ENCODE results near the gene PRAC1.

The PRAC1 gene

DNA sequence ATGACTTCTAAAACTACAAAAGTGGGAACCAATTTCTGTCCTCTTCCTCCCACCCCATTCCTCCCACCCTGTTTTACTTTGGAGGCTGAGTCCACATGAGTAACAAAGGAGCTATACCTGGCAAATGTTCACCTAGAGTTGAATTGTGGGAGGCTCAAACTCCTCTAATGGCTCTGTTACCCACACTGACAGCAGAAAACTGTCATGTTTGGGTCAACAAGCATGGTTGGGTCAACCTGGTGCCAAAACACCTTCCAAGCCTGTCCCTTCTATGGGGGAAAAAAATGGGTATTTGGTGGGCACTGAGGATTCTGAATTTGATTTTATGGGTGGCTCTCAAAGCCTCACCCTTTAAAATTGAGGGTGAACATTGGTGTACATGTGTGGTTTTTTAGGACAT lies 18.2 kb upstream of the PRAC1 start:
- Histone ChIP-seq H3K4me3 (ENCODE audit: low read length) (no peak overlapping the region), H3K4me1 (ENCODE audit: control insufficient read depth, insufficient read depth, low read length) (no peaks in the 10 kb centered on the region), H3K9ac (ENCODE audit: low read depth, low read length) (no peak overlapping the region), H3K36me3 (ENCODE audit: insufficient read depth, low read length) (no peaks in the 10 kb centered on the region), H3K27me3 (ENCODE audit: control insufficient read depth, insufficient read depth, low read length) (peaks cover 94% of the 10 kb centered on the region), H3K4me2 (ENCODE audit: low read length) (no peak overlapping the region), H3K9me3 (replicated peaks; ENCODE audit: low read length) (no peaks in the 10 kb centered on the region)

DNA sequence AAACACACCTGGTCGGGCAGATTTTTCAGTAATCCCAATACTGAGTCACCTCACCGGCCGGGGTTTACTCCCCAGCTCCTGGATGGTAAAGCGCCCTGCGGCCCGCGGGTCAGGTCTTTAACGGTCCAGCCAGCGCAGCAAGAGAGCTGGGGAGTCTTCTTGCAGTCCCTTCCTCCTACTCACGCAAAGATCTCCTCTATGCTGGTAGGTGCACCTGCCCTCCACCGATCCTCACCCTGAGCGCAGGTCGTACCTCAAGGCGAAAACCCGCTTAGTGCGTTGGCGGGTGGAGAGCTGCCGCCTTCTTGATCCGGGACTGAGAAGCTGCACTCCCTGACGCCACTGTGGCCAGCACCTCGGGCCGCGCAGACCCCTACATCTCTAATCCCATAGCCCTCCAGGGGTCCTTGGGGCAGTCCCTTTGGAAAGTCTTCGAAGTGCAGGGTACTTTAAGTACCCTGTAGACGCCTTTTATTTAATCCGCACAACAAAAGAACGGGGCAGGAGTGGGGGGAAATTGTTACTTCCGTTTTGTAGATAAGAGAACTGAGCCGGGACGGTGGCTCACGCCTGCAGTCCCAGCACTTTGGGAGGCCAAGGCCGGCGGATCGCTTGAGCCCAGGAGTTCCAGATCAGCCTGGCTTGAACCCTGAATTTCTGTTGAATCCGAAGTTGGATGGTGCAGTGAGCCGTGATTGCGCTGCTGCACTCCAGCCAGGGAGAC lies 16.6 kb upstream of the PRAC1 start:
- H3K36me3 ChIP-seq (ENCODE audit: insufficient read depth, low read length) = no peaks in the 10 kb centered on the region
- no peaks in the 10 kb centered on the region for H3K9me3 ChIP-seq (replicated peaks; ENCODE audit: low read length)
- H3K4me1 ChIP-seq (ENCODE audit: control insufficient read depth, insufficient read depth, low read length) = no peaks in the 10 kb centered on the region
- peaks cover 95% of the 10 kb centered on the region for H3K27me3 ChIP-seq (ENCODE audit: control insufficient read depth, insufficient read depth, low read length)
- H3K4me3 ChIP-seq (ENCODE audit: low read length) = no peak overlapping the region
- no peak overlapping the region for H3K4me2 ChIP-seq (ENCODE audit: low read length)
- no peak overlapping the region for H3K9ac ChIP-seq (ENCODE audit: low read depth, low read length)

DNA sequence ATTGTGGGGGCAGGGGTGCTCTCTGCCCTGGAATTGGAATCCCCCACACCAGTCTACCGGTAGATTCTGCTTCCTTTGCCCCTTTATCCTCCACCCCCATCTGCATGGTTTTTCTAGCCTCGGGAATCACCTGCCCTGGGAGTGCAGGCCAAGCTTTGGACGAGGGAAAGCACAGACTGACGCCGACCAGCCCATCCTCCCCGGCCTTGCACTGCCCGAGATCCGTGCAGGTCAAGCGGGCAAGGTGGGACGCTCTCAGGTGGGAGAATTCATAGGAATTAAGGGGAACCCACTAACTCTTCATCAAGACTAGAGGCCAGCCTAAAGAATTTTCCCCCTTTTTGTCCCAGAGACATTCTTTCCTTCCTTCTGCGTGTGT lies 16.1 kb upstream of the PRAC1 start:
- no peaks in the 10 kb centered on the region for H3K9me3 ChIP-seq (replicated peaks; ENCODE audit: low read length)
- no peaks in the 10 kb centered on the region for H3K36me3 ChIP-seq (ENCODE audit: insufficient read depth, low read length)
- no peak overlapping the region for H3K9ac ChIP-seq (ENCODE audit: low read depth, low read length)
- no peaks in the 10 kb centered on the region for H3K4me1 ChIP-seq (ENCODE audit: control insufficient read depth, insufficient read depth, low read length)
- no peak overlapping the region for H3K4me2 ChIP-seq (ENCODE audit: low read length)
- H3K4me3 ChIP-seq (ENCODE audit: low read length) = no peak overlapping the region
- peaks cover 95% of the 10 kb centered on the region for H3K27me3 ChIP-seq (ENCODE audit: control insufficient read depth, insufficient read depth, low read length)

DNA sequence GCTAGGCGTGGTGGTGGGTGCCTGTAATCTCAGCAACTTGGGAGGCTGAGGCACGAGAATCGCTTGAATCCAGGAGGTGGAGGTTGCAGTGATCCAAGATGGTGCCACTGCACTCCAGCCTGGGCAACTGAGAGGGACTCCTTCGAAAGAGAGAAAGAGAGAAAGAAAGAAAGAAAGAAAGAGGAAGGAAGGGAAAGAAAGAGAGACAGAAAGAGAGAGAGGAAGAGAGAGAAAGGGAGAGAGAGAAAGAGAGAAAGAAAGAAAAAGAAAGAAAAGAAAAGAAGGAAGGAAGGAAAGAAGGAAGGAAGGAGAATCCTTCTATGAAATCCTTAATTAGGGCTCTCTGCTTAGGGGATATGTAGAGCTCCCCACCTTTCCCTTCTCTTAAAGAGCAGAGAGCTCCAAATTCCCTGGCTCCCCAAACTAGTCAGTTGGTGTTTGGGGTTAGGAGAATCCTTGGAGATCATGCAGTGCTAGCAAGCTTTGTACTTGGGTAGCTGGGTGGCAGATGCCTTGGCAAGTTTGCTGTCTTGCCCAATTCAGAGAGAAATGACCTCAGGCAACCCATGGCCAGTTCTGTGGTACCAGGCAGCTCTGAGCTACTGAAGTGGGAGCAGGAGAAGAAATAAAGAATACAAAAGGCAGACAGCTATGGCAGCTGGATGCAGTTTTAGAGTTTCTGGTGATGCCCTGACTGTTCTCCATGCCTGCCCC lies 15.2 kb upstream of the PRAC1 start:
- Histone ChIP-seq H3K9me3 (replicated peaks; ENCODE audit: low read length) (no peaks in the 10 kb centered on the region), H3K4me3 (ENCODE audit: low read length) (no peak overlapping the region), H3K36me3 (ENCODE audit: insufficient read depth, low read length) (no peaks in the 10 kb centered on the region), H3K9ac (ENCODE audit: low read depth, low read length) (no peak overlapping the region), H3K27me3 (ENCODE audit: control insufficient read depth, insufficient read depth, low read length) (peaks cover 96% of the 10 kb centered on the region), H3K4me2 (ENCODE audit: low read length) (no peak overlapping the region), H3K4me1 (ENCODE audit: control insufficient read depth, insufficient read depth, low read length) (no peaks in the 10 kb centered on the region)

DNA sequence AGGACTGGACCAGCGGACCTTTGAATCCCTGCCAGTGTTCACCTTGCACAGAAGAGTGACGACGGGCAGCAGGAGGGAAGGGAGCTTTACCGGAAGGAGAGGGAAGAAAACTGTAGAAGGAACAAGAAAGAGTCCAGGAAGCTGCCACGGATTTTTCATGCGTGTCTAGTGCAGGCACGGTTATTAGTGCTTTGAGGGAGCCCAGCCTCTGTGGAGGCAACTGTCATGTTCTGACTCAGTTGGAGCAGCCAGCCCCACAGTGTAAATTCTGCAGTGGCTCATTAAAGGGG lies 12.7 kb upstream of the PRAC1 start:
- no peak overlapping the region for H3K4me2 ChIP-seq (ENCODE audit: low read length)
- no peaks in the 10 kb centered on the region for H3K36me3 ChIP-seq (ENCODE audit: insufficient read depth, low read length)
- H3K4me3 ChIP-seq (ENCODE audit: low read length) = no peak overlapping the region
- no peak overlapping the region for H3K9ac ChIP-seq (ENCODE audit: low read depth, low read length)
- H3K27me3 ChIP-seq (ENCODE audit: control insufficient read depth, insufficient read depth, low read length) = peaks cover 95% of the 10 kb centered on the region
- H3K4me1 ChIP-seq (ENCODE audit: control insufficient read depth, insufficient read depth, low read length) = no peaks in the 10 kb centered on the region
- no peaks in the 10 kb centered on the region for H3K9me3 ChIP-seq (replicated peaks; ENCODE audit: low read length)

DNA sequence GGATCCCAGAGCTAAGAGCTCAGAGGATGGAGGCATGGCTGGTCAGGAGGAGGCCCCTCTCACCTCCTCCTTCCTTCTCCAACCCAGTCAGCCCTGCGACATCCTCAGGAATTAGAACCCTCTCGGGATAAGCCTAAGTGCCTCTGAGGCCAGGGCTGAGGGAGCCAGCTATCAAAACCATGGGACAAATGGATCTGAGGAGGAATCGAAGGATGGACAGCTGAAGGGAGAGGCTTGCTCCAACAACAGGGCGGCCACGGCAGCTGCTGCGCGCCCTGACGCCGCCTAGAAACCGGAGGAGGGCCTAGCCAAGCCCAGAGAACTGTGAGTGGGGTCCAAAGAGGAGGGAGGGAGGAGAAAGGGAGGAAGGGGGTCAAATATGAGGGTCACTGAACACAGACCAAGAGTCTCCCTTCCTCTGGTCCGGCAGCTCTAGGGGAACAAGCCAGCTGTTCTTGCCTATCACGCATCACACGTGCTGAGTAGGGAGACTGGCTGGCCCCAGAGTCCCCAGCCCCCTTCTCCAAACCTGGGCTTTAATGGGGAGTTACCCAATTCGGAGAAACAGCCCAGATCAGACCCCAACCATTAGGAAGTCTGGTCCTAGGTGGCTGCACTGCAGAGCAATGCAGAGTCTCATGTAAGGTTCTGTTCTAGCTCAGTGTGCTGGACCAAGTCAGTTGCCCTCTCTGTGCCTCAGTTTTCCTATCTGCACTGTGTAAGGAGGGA lies 12.2 kb upstream of the PRAC1 start:
- Histone ChIP-seq H3K27me3 (ENCODE audit: control insufficient read depth, insufficient read depth, low read length) (peaks cover 96% of the 10 kb centered on the region), H3K9me3 (replicated peaks; ENCODE audit: low read length) (no peaks in the 10 kb centered on the region)

DNA sequence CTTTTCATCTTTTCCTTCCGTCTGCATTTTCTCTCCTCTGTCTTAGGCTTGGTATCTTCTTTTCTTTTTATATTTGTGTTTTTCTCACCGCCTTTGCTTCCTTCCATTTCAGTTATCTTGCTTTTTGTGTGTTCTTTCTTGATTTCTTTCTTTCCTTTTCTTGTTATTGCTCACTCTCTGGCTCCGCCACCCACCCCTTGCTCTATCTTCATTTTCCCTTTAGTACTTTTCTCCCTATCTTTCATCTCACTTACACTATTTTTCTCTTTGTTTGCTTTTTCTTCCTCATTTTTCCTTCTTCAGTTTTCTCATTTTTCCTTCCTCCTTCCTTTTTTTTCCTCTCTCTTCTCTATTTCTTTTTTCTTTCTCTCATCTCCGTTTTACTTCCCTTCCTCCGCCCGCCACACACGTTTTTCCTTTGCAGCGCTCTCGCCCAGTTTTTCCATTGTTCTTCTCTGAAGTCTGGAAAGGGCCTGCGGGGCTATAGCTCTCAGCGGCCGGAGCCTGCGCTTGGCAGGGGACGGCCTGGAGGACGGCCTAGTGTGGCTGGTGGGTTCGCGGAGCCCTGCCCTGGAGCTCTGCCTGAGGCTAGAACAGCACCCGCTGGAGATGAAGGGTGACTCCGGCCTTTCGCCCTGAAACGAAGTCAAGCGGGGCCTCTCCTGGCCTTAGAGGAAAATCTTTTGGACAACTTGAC lies 11.5 kb upstream of the PRAC1 start:
- H3K36me3 ChIP-seq (ENCODE audit: insufficient read depth, low read length) = no peaks in the 10 kb centered on the region
- H3K9me3 ChIP-seq (replicated peaks; ENCODE audit: low read length) = no peaks in the 10 kb centered on the region
- no peak overlapping the region for H3K4me2 ChIP-seq (ENCODE audit: low read length)
- peaks cover 95% of the 10 kb centered on the region for H3K27me3 ChIP-seq (ENCODE audit: control insufficient read depth, insufficient read depth, low read length)
- H3K4me1 ChIP-seq (ENCODE audit: control insufficient read depth, insufficient read depth, low read length) = no peaks in the 10 kb centered on the region
- H3K9ac ChIP-seq (ENCODE audit: low read depth, low read length) = no peak overlapping the region
- H3K4me3 ChIP-seq (ENCODE audit: low read length) = no peak overlapping the region

More for the DNA sequence above, 12.2 kb upstream of the PRAC1 start:
- Histone ChIP-seq H3K36me3 (ENCODE audit: insufficient read depth, low read length) (no peaks in the 10 kb centered on the region), H3K4me3 (ENCODE audit: low read length) (no peak overlapping the region), H3K9ac (ENCODE audit: low read depth, low read length) (no peak overlapping the region), H3K4me1 (ENCODE audit: control insufficient read depth, insufficient read depth, low read length) (no peaks in the 10 kb centered on the region), H3K4me2 (ENCODE audit: low read length) (no peak overlapping the region)

DNA sequence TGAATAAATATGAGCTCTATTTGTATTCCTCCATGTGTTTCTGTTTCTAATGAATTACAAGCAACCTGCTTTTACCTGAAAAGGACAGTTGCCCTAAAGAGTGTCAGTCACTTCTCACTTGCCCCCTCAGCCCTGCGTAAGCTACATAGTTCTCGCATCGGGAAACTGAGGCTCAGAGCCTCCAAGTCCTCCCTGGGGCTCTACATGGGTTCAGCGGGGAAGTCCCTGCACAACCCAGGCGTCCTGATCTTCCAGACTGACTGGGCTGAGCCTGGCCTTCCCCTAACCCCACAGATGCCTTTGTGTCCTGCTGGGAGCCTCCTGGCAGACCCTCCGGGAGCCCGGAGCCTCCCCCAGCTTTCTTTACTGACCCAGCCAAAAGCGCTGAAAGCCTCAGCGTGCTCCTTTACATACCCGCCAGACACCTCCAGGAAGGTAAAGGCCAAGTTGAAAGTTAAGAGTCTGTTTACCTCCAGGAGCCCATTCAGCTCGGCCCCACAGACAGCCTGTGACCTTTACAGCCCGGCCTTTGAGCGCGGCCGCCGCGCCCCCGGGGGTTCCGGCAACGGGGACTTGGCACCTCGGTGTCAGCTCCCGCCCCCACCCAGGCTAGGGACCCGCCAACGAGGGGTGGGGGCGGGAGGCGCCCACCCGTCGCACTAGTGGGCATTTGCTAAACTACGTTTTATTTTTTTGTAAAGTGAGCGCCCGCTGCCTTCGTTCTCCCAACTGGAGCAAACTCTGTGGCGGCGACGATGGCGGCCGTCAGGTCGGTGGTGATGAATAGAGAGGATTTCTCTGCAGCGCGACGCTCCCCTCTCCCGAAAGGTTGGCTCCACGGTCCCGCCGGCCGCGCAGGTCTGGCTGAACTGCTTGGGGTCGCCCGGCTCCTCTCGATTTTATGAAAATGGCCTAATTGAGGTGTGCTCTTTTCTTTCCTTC lies 10.6 kb upstream of the PRAC1 start:
- no peak overlapping the region for H3K9ac ChIP-seq (ENCODE audit: low read depth, low read length)
- H3K4me1 ChIP-seq (ENCODE audit: control insufficient read depth, insufficient read depth, low read length) = peaks cover 4% of the 10 kb centered on the region
- no peak overlapping the region for H3K4me2 ChIP-seq (ENCODE audit: low read length)
- no peak overlapping the region for H3K4me3 ChIP-seq (ENCODE audit: low read length)
- peaks cover 95% of the 10 kb centered on the region for H3K27me3 ChIP-seq (ENCODE audit: control insufficient read depth, insufficient read depth, low read length)
- H3K9me3 ChIP-seq (replicated peaks; ENCODE audit: low read length) = no peaks in the 10 kb centered on the region
- no peaks in the 10 kb centered on the region for H3K36me3 ChIP-seq (ENCODE audit: insufficient read depth, low read length)

DNA sequence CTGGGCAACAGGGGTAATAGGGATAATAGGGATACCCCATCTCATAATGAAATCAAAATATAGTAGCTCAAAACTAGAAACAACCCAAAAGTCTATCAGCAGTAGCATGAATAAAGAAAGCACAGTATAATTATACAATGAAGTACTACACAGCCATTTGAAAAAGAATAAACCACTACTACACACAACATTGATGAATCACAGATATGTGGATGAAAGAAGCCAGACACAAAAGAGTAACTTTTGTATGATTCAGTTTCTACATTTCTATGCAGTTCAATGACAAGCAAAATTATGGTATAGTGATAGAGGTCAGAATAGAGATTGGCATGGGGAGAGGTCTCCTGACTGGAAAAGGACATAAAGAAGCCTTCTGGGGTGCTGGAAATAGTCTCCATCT lies 9.0 kb upstream of the PRAC1 start:
- H3K4me3 ChIP-seq (ENCODE audit: low read length) = no peak overlapping the region
- H3K9me3 ChIP-seq (replicated peaks; ENCODE audit: low read length) = no peaks in the 10 kb centered on the region
- H3K36me3 ChIP-seq (ENCODE audit: insufficient read depth, low read length) = no peaks in the 10 kb centered on the region
- H3K4me2 ChIP-seq (ENCODE audit: low read length) = no peak overlapping the region
- peaks cover 4% of the 10 kb centered on the region for H3K4me1 ChIP-seq (ENCODE audit: control insufficient read depth, insufficient read depth, low read length)
- H3K27me3 ChIP-seq (ENCODE audit: control insufficient read depth, insufficient read depth, low read length) = peaks cover 96% of the 10 kb centered on the region
- H3K9ac ChIP-seq (ENCODE audit: low read depth, low read length) = no peak overlapping the region

DNA sequence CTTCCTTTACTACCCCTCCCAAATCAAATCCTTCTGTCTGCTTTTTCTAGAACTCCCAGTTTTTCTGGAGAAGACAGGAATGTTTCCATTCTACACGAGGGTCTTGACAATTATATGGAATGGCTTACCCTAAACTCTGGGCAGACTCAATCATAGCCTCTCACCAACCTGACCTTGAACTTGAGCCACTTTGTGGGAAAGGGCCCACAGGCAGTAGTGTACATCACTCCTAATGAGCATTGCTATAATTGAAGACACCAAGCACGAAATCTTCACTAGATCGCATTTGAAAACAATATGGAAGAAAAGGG lies 7.9 kb upstream of the PRAC1 start:
- no peak overlapping the region for H3K9ac ChIP-seq (ENCODE audit: low read depth, low read length)
- H3K4me1 ChIP-seq (ENCODE audit: control insufficient read depth, insufficient read depth, low read length) = peaks cover 4% of the 10 kb centered on the region
- no peaks in the 10 kb centered on the region for H3K36me3 ChIP-seq (ENCODE audit: insufficient read depth, low read length)
- no peak overlapping the region for H3K4me3 ChIP-seq (ENCODE audit: low read length)
- no peak overlapping the region for H3K4me2 ChIP-seq (ENCODE audit: low read length)
- H3K9me3 ChIP-seq (replicated peaks; ENCODE audit: low read length) = no peaks in the 10 kb centered on the region
- H3K27me3 ChIP-seq (ENCODE audit: control insufficient read depth, insufficient read depth, low read length) = peaks cover 96% of the 10 kb centered on the region

All from skeletal muscle satellite cell (primary cell).